Activated CD4-positive, CD25-positive, alpha-beta regulatory T cell treated with anti-CD3 and anti-CD28 coated beads, Interleukin-2, amount 50 U/mL, for 24 hours (primary cell): ENCODE results near the gene MYH7.
"Not testable (repeated sequence)": the region's sequence is repeated elsewhere in the genome, so short reads cannot be mapped to it uniquely, and the experiment has no call there.

Experiments
- ATAC-seq, 2 donors: fragments of 150-1000 bp; cut with Tn5 transposase; one replicate each; pipeline ENCODE4 v1.10.0; 2021; ENCODE audit warnings: mild to moderate bottlenecking in 1 of 2, moderate library complexity in 1 of 2

MYH7 gene

GRCh38 chr14:23435543-23436326 is at the start of gene MYH7:
Gene MYH7 (minus strand): TSS chr14:23435660. CDS start chr14:23433732, 1,928 bp downstream.
- ATAC-seq: no peak

- ATAC-seq: no peak
These were observed 47.9 kb upstream of the MYH7 start for GRCh38 chr14:23483236-23483854.

DNA sequence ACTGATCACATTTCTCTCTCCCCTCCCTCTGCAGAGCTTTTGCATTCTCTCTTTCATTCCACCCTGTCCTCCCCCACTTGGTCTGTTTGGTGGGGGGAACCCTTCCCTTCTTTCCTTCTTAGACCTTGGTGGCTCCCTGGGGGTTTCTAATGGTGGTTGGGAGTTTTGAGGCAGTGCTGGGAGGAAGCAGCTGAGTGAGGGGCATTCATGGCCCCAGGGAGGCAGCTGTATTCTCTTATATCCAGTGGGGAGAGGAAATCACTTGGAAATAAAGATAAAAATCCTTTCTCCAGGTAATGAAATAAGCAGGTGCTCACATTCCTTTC is 47.3 kb upstream of the MYH7 start:
- no peak for ATAC-seq

GRCh38 chr14:23481979-23482822 is 46.7 kb upstream of the MYH7 start:
- no peak for ATAC-seq

GRCh38 chr14:23481362-23481970 is 46.0 kb upstream of the MYH7 start:
- ATAC-seq: no peak

- ATAC-seq: peak; percentile 51 to 68
These were observed 42.8 kb upstream of the MYH7 start for GRCh38 chr14:23478109-23478759.

DNA sequence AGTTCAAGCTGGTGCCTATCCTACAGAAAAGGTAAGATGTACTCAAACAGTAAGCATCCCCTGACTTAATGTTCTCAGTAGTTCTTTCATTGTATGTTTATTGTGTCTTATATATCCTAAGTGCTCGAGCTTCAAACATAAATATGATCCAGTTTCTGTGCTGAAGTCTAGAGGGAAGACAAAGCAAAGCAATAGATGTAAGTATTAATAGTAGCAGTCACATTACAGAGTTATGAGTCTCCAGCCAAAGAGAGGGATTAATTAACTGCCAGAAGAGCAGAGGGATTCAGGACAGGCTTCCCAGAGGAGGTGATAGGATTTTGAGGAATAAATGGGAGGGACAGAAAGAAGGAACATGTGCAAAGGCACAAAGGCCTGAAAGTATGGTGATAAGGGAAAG is 35.5 kb upstream of the MYH7 start:
- ATAC-seq: no peak

- peak; percentile 4 to 5 for ATAC-seq
These were observed 34.5 kb upstream of the MYH7 start for GRCh38 chr14:23469906-23470403.

GRCh38 chr14:23469127-23469905 is 33.9 kb upstream of the MYH7 start, which contains the start of gene NGDN:
Gene NGDN (plus strand): TSS chr14:23469703. CDS start chr14:23469716, 13 bp downstream.
- peak; percentile 94 to 95 for ATAC-seq

- ATAC-seq: no peak
These were observed 33.3 kb upstream of the MYH7 start for GRCh38 chr14:23468704-23469126.

DNA sequence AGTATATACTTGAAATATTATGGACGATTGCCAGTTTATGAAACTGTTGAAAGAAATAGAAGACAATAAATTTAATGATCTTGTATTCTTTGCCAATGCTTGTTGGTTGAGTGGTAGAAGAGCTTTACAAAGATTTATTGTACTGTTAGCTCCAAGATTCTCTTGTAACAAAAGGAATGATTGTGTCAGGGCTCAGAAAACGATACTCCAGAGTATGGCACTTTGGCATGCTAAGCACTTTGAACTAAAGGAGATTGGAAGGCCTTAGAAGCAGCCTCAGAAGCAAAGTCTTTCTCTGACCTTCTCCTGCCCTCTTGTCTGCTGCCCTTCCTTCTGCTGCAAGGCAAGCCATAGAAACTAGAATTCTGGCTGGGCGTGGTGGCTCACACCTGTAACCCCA is 29.8 kb upstream of the MYH7 start:
- ATAC-seq: no peak

- no peak for ATAC-seq
These were observed 29.2 kb upstream of the MYH7 start for GRCh38 chr14:23464700-23465099.

DNA sequence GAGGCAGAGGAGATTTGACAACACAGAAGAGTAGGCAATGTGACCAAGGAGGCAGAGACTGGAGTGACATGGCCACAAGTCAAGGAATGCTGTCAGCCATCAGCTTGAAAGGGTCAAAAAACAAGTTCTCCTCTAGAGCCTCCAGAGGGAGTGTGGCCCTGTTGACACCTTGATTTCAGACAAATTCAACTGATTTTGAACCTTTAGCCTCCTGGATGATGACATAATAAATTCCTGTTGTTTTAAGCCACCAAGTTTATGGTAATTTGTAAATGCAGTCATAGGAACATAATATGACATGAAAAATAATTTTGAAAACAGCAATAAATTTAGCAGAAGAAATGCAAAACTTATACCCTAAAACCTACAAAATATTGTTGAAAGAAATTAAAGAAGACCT is 25.5 kb upstream of the MYH7 start:
- no peak for ATAC-seq

GRCh38 chr14:23457587-23458445 is 22.4 kb upstream of the MYH7 start:
- ATAC-seq: no peak

- not testable (repeated sequence) for ATAC-seq
These were observed 21.6 kb upstream of the MYH7 start for GRCh38 chr14:23456883-23457586.

DNA sequence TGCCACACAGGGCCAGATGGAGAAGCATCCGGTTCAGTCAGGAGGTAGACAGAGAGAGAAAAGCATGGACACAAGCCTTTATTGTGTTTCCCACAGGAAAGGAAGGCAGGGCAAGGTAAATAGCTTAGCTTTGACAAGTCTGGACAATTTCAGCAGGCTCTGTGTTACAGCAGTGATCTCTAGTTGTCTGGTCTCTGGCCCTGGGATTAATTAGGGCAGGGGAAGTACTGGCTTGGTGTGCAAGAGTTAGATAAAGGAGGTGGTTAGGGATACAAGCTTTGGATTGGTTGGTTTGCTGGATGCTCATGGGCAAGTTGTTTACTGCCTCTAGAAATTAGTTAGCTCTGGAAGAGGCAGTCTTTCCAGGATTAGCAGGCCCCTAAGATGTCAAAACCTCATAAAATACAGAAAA is 19.0 kb upstream of the MYH7 start:
- ATAC-seq: no peak

GRCh38 chr14:23452237-23452636 is 16.8 kb upstream of the MYH7 start:
- ATAC-seq: no peak

GRCh38 chr14:23450379-23450778 is 14.9 kb upstream of the MYH7 start:
- no peak for ATAC-seq

DNA sequence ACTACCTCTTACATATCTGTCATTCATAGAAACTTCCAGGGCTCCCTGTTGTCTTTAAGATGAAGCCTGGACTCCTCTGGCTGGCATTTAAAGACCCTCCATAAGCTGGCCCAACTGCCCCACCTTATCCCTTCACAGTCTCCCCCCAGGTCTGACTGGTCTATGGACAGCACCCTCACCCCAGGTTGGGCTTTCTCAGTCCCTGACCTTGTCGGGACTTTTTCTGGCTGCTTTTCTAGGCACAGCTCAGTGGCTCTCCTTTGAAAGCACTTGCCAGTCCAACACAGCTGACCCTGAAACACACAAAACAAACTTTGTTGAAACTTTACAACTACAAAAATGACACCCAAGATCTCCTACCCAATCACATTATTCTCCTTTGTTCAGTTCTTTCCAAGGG is 13.9 kb upstream of the MYH7 start:
- ATAC-seq: no peak
